ENCODE data around the gene KCND3. TPM values are rescaled to one million over a fixed set of nuclear protein-coding genes. Genes with fewer than 3 reads are reported as not detected.

KCND3 gene
- total and polyA plus RNA-seq, 8 donors = 0.87 to 15.8 (median 4.5) TPM

GRCh38 chr1:111727056-111727455, 262.4 kb downstream of the KCND3 start:
- no peaks in the 10 kb centered on the region for H3K27me3 ChIP-seq
- WGBS, 5 donors = 86 to 90% (median 88%) methylated on average over 18 of the region's 18 CpGs
- H3K9me3 ChIP-seq = no peaks in the 10 kb centered on the region
- peaks cover 0 to 15% (median 10%) of the 10 kb centered on the region in 4 donors for H3K36me3 ChIP-seq
- no peak overlapping the region for H3K27ac ChIP-seq
- TF ChIP-seq POLR2A (IDR thresholded peaks at IDR 0.05) (no peak), EP300 (IDR thresholded peaks at IDR 0.05) (no peak), CTCF (IDR thresholded peaks at IDR 0.05) (no peak), POLR2AphosphoS5 (IDR thresholded peaks at IDR 0.05) (no peak)
- no peak overlapping the region for H3K4me3 ChIP-seq
- DNase-seq = peak in 1 of 2 donors; percentile 0
- intact Hi-C loops (cut with DNase I; ENCODE audit: low total_unique reads) = no loop called here
- H3K4me1 ChIP-seq = peaks cover 8 to 73% (median 40%) of the 10 kb centered on the region in 4 donors

- WGBS, 5 donors = 9 to 30% (median 19%) methylated on average over 5 of the region's 5 CpGs
- no peak for DNase-seq
- Histone ChIP-seq H3K27ac (peak overlapping the region in 2 of 5 donors; percentile 34 to 53), H3K27me3 (no peaks in the 10 kb centered on the region), H3K36me3 (peaks cover 0 to 15% (median 10%) of the 10 kb centered on the region in 4 donors), H3K4me3 (no peak overlapping the region), H3K9me3 (no peaks in the 10 kb centered on the region), H3K4me1 (peaks cover 10 to 74% (median 48%) of the 10 kb centered on the region in 4 donors)
- TF ChIP-seq POLR2AphosphoS5 (IDR thresholded peaks at IDR 0.05) (peak in 1 of 3 donors; percentile 34), CTCF (IDR thresholded peaks at IDR 0.05) (no peak), POLR2A (IDR thresholded peaks at IDR 0.05) (no peak), EP300 (IDR thresholded peaks at IDR 0.05) (no peak)
- intact Hi-C loops (cut with DNase I; ENCODE audit: low total_unique reads) = no loop called here
Measured at GRCh38 chr1:111725192-111725591, 264.3 kb downstream of the KCND3 start.

- Histone ChIP-seq H3K4me1 (peaks cover 7 to 69% (median 45%) of the 10 kb centered on the region in 4 donors), H3K9me3 (no peaks in the 10 kb centered on the region), H3K4me3 (no peak overlapping the region), H3K27ac (no peak overlapping the region), H3K27me3 (no peaks in the 10 kb centered on the region), H3K36me3 (peaks cover 0 to 15% (median 10%) of the 10 kb centered on the region in 4 donors)
- intact Hi-C loops (cut with DNase I; ENCODE audit: low total_unique reads) = no loop called here
- TF ChIP-seq CTCF (IDR thresholded peaks at IDR 0.05) = no peak
- TF ChIP-seq EP300 (IDR thresholded peaks at IDR 0.05) = no peak
- no peak for TF ChIP-seq POLR2AphosphoS5 (IDR thresholded peaks at IDR 0.05)
- no peak for TF ChIP-seq POLR2A (IDR thresholded peaks at IDR 0.05)
- WGBS, 5 donors = 41 to 50% (median 47%) methylated on average over 1 of the region's 1 CpG
- no peak for DNase-seq
Measured at GRCh38 chr1:111723871-111724270, 265.6 kb downstream of the KCND3 start.

GRCh38 chr1:111723091-111723806, 266.2 kb downstream of the KCND3 start:
- Histone ChIP-seq H3K4me1 (peaks cover 7 to 64% (median 45%) of the 10 kb centered on the region in 4 donors), H3K36me3 (peaks cover 0 to 15% (median 10%) of the 10 kb centered on the region in 4 donors), H3K4me3 (no peak overlapping the region), H3K27me3 (no peaks in the 10 kb centered on the region), H3K9me3 (no peaks in the 10 kb centered on the region), H3K27ac (no peak overlapping the region)
- no peak for DNase-seq
- intact Hi-C loops (cut with DNase I; ENCODE audit: low total_unique reads) = no loop called here
- TF ChIP-seq POLR2A (IDR thresholded peaks at IDR 0.05) (no peak), EP300 (IDR thresholded peaks at IDR 0.05) (no peak), POLR2AphosphoS5 (IDR thresholded peaks at IDR 0.05) (no peak), CTCF (IDR thresholded peaks at IDR 0.05) (no peak)
- WGBS, 5 donors = 63 to 77% (median 75%) methylated on average over 7 of the region's 7 CpGs
